IPS-20b (cell line): Measurements from ENCODE around the gene CPEB3.
A peak's percentile ranks its signal among the peaks of the same experiment; 100 is the strongest.

Experiments used
- H3K27ac ChIP-seq: one replicate; pipeline ENCODE4 v1.5.1; 2013; ENCODE audit warnings: low read length
- H3K27me3 ChIP-seq: 2 replicates; pipeline ENCODE4 v1.6.1; 2013; ENCODE audit warnings: mild to moderate bottlenecking, low read length, inconsistent platforms; ENCODE audit not compliant: insufficient read depth
- H3K36me3 ChIP-seq: 2 replicates; pipeline ENCODE4 v1.6.1; 2013; ENCODE audit warnings: low read depth, mild to moderate bottlenecking, inconsistent platforms, low read length, moderate library complexity; ENCODE audit not compliant: insufficient read depth
- H3K4me1 ChIP-seq: 2 replicates; pipeline ENCODE4 v1.6.1; 2013; ENCODE audit warnings: mild to moderate bottlenecking, control low read depth, inconsistent platforms, low read length, moderate library complexity; ENCODE audit not compliant: insufficient read depth
- H3K4me3 ChIP-seq: 2 replicates; pipeline ENCODE4 v1.5.1; 2013; ENCODE audit warnings: mild to moderate bottlenecking, low read length, inconsistent platforms
- H3K9ac ChIP-seq: 2 replicates; pipeline ENCODE4 v1.6.1; 2013; ENCODE audit warnings: low read depth, mild to moderate bottlenecking, inconsistent platforms, low read length, moderate library complexity
- H3K9me3 ChIP-seq: 2 replicates; pipeline ENCODE4 v1.6.1; 2013; ENCODE audit warnings: mild to moderate bottlenecking, low read depth, low read length, inconsistent platforms; ENCODE audit not compliant: insufficient read depth

The CPEB3 gene

GRCh38 chr10:92264249-92264648 is 26.6 kb downstream of the CPEB3 start:
- H3K9me3 ChIP-seq = no peaks in the 10 kb centered on the region
- no peaks in the 10 kb centered on the region for H3K4me1 ChIP-seq
- no peaks in the 10 kb centered on the region for H3K27me3 ChIP-seq
- no peak overlapping the region for H3K27ac ChIP-seq
- no peaks in the 10 kb centered on the region for H3K36me3 ChIP-seq
- no peak overlapping the region for H3K4me3 ChIP-seq
- H3K9ac ChIP-seq = no peak overlapping the region

- Histone ChIP-seq H3K36me3 (no peaks in the 10 kb centered on the region), H3K9ac (no peak overlapping the region), H3K4me1 (no peaks in the 10 kb centered on the region), H3K27ac (no peak overlapping the region), H3K27me3 (no peaks in the 10 kb centered on the region), H3K9me3 (no peaks in the 10 kb centered on the region), H3K4me3 (no peak overlapping the region)
Observed at GRCh38 chr10:92263396-92263795, 27.5 kb downstream of the CPEB3 start.

- H3K4me3 ChIP-seq = no peak overlapping the region
- H3K36me3 ChIP-seq = no peaks in the 10 kb centered on the region
- H3K9ac ChIP-seq = no peak overlapping the region
- H3K9me3 ChIP-seq = no peaks in the 10 kb centered on the region
- no peaks in the 10 kb centered on the region for H3K27me3 ChIP-seq
- H3K27ac ChIP-seq = no peak overlapping the region
- peaks cover 4% of the 10 kb centered on the region; the same call in 1 of the 2 replicates for H3K4me1 ChIP-seq
Observed at GRCh38 chr10:92248566-92248965, 42.3 kb downstream of the CPEB3 start.

GRCh38 chr10:92244796-92245195 is 46.1 kb downstream of the CPEB3 start:
- Histone ChIP-seq H3K4me1 (peaks cover 11% of the 10 kb centered on the region; the same call in 1 of the 2 replicates), H3K36me3 (no peaks in the 10 kb centered on the region), H3K4me3 (no peak overlapping the region), H3K9me3 (no peaks in the 10 kb centered on the region), H3K9ac (no peak overlapping the region), H3K27me3 (peaks cover 22% of the 10 kb centered on the region), H3K27ac (no peak overlapping the region)

GRCh38 chr10:92242910-92243671 is 47.8 kb downstream of the CPEB3 start:
- no peaks in the 10 kb centered on the region for H3K9me3 ChIP-seq
- peak overlapping the region; percentile 53 for H3K4me3 ChIP-seq
- H3K27ac ChIP-seq = no peak overlapping the region
- H3K4me1 ChIP-seq = peaks cover 11% of the 10 kb centered on the region; the same call in 1 of the 2 replicates
- H3K9ac ChIP-seq = no peak overlapping the region
- no peaks in the 10 kb centered on the region for H3K36me3 ChIP-seq
- peaks cover 40% of the 10 kb centered on the region for H3K27me3 ChIP-seq

- H3K9me3 ChIP-seq = no peaks in the 10 kb centered on the region
- peaks cover 11% of the 10 kb centered on the region; the same call in 1 of the 2 replicates for H3K4me1 ChIP-seq
- H3K9ac ChIP-seq = no peak overlapping the region
- H3K27ac ChIP-seq = no peak overlapping the region
- peaks cover 47% of the 10 kb centered on the region for H3K27me3 ChIP-seq
- H3K36me3 ChIP-seq = no peaks in the 10 kb centered on the region
- no peak overlapping the region for H3K4me3 ChIP-seq
Observed at GRCh38 chr10:92242380-92242779, 48.5 kb downstream of the CPEB3 start.

GRCh38 chr10:92241501-92241900 is 49.4 kb downstream of the CPEB3 start:
- peaks cover 52% of the 10 kb centered on the region for H3K27me3 ChIP-seq
- H3K4me3 ChIP-seq = peak overlapping the region; percentile 81
- H3K4me1 ChIP-seq = peaks cover 11% of the 10 kb centered on the region; the same call in 1 of the 2 replicates
- H3K36me3 ChIP-seq = no peaks in the 10 kb centered on the region
- H3K27ac ChIP-seq = no peak overlapping the region
- peak overlapping the region; percentile 42; the same call in 1 of the 2 replicates for H3K9ac ChIP-seq
- no peaks in the 10 kb centered on the region for H3K9me3 ChIP-seq

- no peaks in the 10 kb centered on the region for H3K9me3 ChIP-seq
- peak overlapping the region; percentile 42; the same call in 1 of the 2 replicates for H3K9ac ChIP-seq
- H3K27ac ChIP-seq = no peak overlapping the region
- H3K4me3 ChIP-seq = peak overlapping the region; percentile 81
- peaks cover 11% of the 10 kb centered on the region; the same call in 1 of the 2 replicates for H3K4me1 ChIP-seq
- H3K27me3 ChIP-seq = peaks cover 52% of the 10 kb centered on the region
- no peaks in the 10 kb centered on the region for H3K36me3 ChIP-seq
Observed at GRCh38 chr10:92241158-92241500, 49.7 kb downstream of the CPEB3 start.

- Histone ChIP-seq H3K27me3 (peaks cover 52% of the 10 kb centered on the region), H3K27ac (no peak overlapping the region), H3K36me3 (no peaks in the 10 kb centered on the region), H3K9me3 (no peaks in the 10 kb centered on the region), H3K4me3 (peak overlapping the region; percentile 81), H3K9ac (peak overlapping the region; percentile 42; the same call in 1 of the 2 replicates), H3K4me1 (peaks cover 11% of the 10 kb centered on the region; the same call in 1 of the 2 replicates)
Observed at GRCh38 chr10:92240289-92241157, 50.4 kb downstream of the CPEB3 start.

- Histone ChIP-seq H3K9me3 (no peaks in the 10 kb centered on the region), H3K27me3 (peaks cover 52% of the 10 kb centered on the region), H3K4me1 (peaks cover 11% of the 10 kb centered on the region; the same call in 1 of the 2 replicates), H3K9ac (peak overlapping the region; percentile 42; the same call in 1 of the 2 replicates), H3K4me3 (peak overlapping the region; percentile 81), H3K27ac (no peak overlapping the region), H3K36me3 (no peaks in the 10 kb centered on the region)
Observed at GRCh38 chr10:92239600-92240288, 51.1 kb downstream of the CPEB3 start.

GRCh38 chr10:92239151-92239599 is 51.7 kb downstream of the CPEB3 start:
- peaks cover 11% of the 10 kb centered on the region; the same call in 1 of the 2 replicates for H3K4me1 ChIP-seq
- no peak overlapping the region for H3K9ac ChIP-seq
- no peaks in the 10 kb centered on the region for H3K9me3 ChIP-seq
- H3K36me3 ChIP-seq = no peaks in the 10 kb centered on the region
- no peak overlapping the region for H3K27ac ChIP-seq
- peaks cover 52% of the 10 kb centered on the region for H3K27me3 ChIP-seq
- peak overlapping the region; percentile 81 for H3K4me3 ChIP-seq
